Esophagus squamous epithelium (tissue), 4 donors: ENCODE measurements around the gene LIMS2.

Experiments used
- CTCF ChIP-seq, 6 experiments: fragments of 450-650 bp in 4 of 6; fragments of 200-600 bp in 2 of 6; sonication (generic) in 2 of 6; IDR thresholded peaks; one replicate each; pipeline ENCODE4 v1.5.1; 2016 to 2019; ENCODE audit warnings: antibody characterized with exemption in 6 of 6, mild to moderate bottlenecking in 4 of 6, moderate library complexity in 4 of 6
- POLR2A ChIP-seq, 4 donors: fragments of 450-650 bp; IDR thresholded peaks; one replicate each; pipeline ENCODE4 v1.6.1; 2017; ENCODE audit warnings: antibody characterized with exemption in 4 of 4, mild to moderate bottlenecking in 4 of 4, moderate library complexity in 3 of 4

- no peak for TF ChIP-seq CTCF (IDR thresholded peaks at IDR 0.05)
- TF ChIP-seq POLR2A (IDR thresholded peaks at IDR 0.05) = no peak
Measured at GRCh38 chr2:127615511-127616166, 59.7 kb downstream of the LIMS2 start.
